HG03196 (cell line): ENCODE data around the gene FKBP8.

Experiments
- ATAC-seq: cut with Tn5 transposase; IDR thresholded peaks from one replicate; pipeline ENCODE4 v1.9.1; 2021; ENCODE audit not compliant: unreplicated experiment

Gene FKBP8

GRCh38 chr19:18522124-18522861, 21.1 kb downstream of the FKBP8 start:
- peak; percentile 81 for ATAC-seq

GRCh38 chr19:18521692-18522123, 21.7 kb downstream of the FKBP8 start, which contains the start of gene ELL:
TSS of gene ELL (minus strand) at chr19:18522070. CDS start at chr19:18522055, 15 bp downstream.
- ATAC-seq: no peak

GRCh38 chr19:18520848-18521691, 22.3 kb downstream of the FKBP8 start:
- no peak for ATAC-seq

DNA sequence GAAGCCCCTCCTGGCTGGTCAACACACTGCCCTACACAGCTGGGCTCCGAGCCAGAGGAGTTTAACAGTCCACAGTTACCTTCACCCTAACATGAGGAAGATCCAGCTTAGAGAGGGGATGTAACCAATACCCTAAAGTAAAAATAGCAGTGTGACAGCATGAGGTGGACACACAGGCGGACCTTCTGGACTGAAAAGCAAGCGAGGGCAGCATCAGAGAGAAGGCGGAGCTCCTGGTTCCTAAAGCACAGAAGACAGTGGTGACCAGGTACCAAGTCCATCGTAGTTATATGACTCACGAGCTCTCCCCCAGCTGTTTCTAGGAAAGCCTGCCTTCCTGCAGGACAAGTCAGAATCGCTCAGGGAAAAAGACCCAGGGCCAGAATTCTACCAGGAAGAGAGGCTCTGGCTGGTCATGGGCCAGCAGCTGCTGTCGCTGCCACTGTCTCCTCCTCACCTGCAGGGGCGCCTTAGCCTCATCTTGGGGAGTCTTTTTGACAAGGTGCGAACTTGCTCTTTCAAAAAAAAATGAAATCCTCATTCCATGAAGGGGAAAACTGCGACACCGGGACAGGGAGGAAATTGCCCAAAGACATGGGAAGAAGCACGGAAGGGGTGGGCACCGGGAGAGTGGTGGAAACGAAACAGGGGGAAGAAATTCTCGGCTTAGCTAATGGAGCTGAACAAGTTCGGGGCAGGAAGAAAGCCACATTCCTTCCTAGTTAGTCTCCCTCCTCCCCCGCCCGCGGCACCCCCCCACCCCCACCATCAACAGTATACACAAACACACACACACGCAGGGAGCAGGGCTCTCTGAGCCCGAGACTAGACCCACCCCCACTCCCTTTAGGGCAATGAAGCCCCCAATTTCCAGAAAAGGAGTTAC, 23.2 kb downstream of the FKBP8 start:
- ATAC-seq: no peak

GRCh38 chr19:18518639-18519038, 24.7 kb downstream of the FKBP8 start:
- ATAC-seq: no peak

GRCh38 chr19:18517606-18518005, 25.8 kb downstream of the FKBP8 start:
- ATAC-seq: no peak

DNA sequence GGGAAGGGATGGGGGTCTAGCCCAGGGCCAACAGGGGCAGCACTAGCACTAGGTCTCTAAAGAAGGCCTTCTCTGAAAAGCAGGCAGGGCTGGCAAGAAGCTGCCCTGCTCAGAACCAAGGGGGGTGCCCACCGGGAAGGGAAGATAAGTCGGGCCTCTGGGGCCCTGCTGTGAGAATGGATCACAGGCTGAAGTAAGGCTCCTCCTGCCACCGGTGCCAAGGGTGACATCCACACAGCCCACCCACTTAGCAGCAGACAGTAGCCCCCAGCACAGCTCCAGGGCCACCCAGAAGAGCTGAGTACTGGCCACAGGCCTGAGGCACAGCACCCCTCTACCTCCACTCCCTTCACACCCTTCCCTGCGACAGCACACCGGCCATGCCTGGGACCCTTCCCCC, 27.4 kb downstream of the FKBP8 start:
- ATAC-seq: no peak

DNA sequence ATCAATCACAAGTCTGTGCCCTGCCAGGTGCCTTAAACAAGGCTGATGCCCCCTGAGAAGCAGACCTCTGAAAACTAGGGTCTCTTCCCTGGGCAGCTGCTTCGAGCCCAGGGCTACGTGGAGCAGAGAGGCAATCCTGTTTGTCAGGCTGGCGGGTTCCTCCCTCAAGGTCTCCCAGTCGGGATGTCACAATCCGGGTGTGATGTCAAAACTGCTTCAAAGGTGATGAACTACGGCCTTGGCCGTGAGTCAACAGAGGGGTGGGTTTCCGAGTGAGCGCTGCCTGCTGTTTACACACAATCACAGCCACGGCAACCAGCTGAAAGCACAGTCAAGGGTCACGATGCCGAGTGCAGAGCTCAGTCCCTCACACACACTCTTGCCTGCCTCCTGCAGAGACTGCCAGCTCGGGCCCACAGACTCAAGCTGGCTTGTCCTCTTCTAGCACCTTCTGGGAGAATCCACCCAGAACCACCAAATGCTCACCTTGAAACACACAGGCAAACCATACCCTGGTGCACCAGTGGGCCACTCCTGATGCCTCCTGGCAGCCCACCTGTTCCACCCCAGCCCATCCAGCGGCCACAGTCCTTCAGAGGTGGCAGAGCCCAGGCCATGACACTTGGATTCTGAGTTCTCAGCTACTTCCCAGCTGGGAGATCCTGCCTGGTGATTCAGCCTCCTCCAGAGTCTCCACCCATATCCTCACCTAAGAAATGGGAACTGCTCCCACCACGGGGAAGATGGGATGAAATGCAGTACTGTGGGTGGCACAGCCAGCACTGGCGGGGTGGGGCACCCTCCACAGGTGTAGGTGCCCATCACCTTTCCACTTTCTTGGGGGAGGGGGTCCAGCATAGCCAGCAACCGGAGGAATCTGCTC, 28.3 kb downstream of the FKBP8 start:
- no peak for ATAC-seq

DNA sequence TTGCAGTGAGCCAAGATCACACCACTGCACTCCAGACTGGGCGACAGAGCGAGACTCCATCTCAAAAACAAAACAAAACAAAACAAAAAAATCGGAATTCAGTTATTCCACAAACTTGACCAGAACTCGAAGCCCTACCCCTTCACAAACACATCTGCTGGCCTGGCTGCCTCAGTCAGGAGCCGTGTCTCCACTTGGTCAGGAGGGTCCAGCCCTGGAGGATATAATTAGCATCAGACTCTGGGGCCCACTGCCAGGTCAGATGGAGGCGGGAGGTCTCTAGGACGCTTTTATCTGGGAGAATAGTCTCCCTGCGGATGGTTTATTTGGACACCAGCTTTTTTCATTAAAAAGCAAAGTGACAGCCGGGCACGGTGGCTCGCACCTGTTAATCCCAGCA, 29.5 kb downstream of the FKBP8 start:
- no peak for ATAC-seq

DNA sequence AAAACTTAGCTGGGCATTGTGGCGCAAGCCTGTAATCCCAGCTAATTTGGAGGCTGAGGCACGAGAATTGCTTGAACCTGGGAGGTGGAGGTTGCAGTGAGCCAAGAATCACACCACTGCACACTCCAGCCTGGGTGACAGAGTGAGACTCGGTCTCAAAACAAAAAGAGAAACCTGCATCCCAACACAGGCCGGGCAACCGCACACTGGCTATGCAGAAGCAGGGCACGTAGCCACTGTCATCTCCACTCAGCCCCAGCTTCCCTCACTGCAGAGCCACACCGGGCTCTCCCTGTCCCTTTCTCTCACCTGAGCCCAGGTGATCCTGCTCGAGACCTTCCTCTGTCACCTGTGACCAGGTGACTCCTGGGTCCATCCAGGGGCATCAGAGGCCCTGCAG, 33.2 kb downstream of the FKBP8 start:
- no peak for ATAC-seq

GRCh38 chr19:18508585-18508984, 34.8 kb downstream of the FKBP8 start:
- no peak for ATAC-seq

DNA sequence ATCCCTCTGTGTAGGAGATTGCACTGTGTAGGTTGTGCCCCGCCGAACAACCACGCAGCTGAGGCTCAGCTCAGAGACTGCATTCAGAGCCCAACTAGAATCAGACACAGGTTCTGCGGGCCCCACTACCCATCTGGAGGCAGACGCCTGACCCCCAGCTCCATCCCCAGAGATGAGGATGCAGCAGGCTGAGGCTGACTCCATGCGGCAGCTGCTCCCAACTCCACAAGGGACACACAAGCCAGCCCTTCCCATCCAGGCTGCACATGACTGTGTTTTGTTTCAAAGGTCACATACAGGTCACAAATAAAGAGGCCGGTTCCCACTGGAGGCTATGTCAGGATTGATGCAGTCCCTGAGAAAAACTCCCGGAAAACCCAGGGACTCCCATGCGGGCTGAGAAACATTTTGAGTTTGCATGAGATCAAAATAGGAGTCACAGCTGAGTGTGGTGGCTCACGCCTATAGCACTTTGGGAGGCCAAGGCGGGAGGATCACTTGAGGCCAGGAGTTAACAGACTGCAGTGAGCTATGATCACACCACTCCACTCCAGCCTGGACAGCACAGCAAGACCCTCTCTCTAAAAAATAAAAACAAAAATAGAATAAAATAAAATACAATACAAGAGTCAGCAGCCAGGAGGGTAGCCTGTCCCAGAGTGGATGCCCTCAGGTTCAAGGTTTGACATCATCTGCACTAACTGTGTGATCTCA, 35.5 kb downstream of the FKBP8 start:
- no peak for ATAC-seq

GRCh38 chr19:18507021-18507726, 36.2 kb downstream of the FKBP8 start:
- no peak for ATAC-seq

DNA sequence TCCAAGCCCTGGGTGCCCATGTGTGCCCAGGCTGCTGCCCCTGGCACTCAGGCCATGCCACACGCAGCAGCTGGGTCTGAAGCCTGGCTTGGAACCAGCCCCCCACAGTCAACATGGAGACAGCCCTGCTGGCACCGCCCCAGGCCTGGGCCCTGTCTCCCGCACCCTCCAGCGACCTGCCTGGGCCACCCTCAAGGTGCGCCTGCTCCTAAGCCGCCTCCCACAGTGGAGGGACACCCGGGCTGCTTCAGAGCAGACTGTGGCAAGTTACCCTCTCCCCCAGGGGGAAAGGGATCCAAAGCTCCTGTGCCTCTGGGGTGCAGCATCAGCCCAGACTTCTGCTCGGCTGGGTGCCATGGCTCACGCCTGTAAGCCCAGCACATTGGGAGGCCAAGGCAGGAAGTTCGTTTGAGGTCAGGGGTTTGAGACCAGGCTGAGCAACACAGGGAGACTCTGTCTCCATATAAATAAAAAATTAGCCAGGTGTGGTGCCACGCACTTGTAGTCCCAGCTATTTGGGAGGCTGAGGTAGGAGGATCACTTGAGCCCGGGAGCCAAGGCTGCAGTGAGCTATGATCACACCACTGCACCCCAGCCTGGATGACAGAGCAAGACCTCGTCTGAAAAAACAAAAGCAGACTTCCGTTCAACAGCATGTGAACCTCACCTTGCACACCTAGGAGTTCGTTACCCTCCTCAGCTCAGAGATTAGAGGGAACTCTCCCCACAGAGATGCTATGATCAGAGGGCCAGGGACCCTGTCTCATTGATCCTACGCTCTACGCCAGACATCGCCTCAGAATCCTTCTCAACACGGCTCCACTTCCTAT, 37.1 kb downstream of the FKBP8 start:
- no peak for ATAC-seq

DNA sequence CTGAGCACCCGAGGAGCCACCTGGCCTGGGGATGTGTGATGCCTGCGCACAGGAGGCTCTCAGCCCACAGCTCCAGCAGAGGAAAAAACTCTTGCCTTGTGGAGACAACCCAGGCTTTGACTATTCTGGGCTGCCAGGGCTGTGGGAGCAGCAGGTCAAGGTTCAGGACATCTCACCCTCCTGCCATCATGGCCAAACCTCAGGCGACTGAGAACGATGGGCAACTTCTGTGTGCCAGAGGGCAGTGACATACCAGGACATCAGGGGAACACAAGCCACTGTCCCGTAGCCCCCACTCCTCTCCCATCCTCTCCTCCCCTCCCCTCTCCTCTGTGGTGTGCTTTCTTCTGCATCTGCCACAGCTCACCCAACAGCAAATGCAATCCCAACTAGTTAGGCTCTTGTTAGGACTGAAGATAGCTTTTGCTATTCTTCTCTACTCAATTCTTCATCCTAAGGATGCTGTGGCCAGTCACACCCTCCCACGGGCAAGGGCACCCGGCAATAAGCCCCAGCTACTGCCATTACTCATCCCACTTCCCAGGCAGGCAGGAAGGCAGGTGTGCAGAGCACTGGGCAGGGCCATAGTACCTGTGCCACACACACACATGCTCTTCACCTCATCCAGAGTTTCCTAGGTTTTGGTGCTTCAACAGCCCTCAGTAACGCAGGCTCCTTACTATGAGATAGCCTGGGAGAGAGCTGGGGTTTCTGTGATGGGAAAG, 38.3 kb downstream of the FKBP8 start:
- ATAC-seq: peak; percentile 3

GRCh38 chr19:18503971-18504885, 39.1 kb downstream of the FKBP8 start:
- peak; percentile 42 for ATAC-seq
